Activated CD8-positive, alpha-beta memory T cell treated with anti-CD3 and anti-CD28 coated beads for 48 hours (primary cell): ENCODE data around the gene ZNF532.

Experiments used
- DNase-seq, 3 experiments: peaks; one replicate each; pipeline ENCODE4 v3.0.0-alpha.2; 2020; ENCODE audit warnings: low read depth in 2 of 3, low spot score in 2 of 3

ZNF532 gene

DNA sequence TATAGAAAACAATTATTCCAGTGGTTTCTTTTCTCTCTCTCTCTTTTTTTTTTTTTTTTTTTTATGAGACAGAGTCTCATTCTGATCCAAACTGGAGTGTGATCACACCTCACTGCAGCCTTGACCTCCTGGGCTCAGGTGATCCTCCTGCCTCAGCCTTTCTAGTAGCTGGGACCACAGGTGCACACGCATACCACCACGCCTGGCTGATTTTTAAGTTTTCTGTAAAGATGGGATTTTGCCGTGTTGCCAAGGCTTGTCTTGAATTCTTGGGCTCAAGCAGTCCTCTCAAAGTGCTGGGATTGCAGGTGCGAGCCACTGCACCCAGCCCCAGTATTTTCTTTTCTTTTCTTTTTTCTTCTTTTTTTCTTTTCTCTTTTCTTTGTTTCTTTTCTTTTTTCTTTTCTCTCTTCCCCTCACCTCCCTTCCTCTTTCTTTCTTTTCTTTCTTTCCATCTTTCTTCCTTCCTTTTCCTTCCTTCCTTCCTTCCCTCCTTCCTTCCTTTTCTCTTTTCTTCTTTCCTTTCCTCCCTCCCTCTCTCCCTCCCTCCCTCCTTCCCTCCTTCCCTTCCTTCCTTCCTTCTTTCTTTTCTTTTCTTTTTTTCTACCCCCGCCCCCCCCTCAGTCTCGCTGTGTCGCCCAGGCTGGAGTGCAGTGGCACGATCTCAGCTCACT lies 76.9 kb downstream of the ZNF532 start:
- DNase-seq: no peak

DNA sequence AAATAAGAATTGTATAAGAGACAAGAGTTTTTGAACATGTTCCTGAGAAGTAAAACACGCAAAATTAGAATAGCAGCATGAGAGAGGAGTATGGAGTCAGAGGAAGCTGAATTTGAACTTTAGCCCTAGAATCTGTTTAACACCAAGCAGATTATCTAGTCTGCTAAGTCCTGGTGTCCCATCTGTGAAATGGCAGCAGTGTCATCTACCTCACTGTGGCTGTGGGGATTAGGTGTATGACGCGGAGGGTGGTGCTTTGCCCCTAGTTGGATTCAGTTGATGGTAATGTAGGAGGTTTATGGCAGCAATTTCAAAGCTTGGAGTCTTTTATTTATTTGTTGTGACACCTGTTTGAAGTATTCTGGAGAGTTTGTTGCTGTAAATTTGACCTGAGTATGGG lies 79.2 kb downstream of the ZNF532 start:
- DNase-seq: no peak

DNA sequence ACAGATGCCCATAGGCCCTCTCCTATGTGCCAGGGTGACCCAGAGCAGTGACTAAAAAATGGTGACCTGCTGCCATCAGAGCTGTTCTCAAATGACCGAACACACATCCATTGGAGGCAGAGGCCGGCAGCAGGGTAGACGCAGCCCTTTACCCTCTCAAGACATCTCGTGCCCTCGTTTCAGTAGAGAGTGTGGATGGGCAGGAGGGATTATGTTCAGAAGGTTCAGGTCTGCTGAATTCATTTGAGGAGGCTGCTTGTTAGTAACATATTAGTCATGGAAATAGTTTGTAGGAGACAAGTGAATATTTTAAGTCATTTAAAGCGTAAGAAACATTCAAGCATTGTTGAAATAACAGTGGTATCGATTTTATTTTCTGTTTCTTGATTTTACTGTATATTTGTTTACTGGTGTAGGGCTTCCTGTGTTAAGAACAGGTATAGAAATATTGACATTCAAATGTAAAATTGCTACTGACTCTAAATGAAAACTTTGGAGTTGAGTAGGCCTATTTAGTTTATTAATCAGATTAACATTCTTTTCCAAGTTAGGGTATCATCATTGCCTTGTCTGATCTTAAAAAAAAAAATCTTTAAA lies 82.6 kb downstream of the ZNF532 start:
- no peak for DNase-seq

DNA sequence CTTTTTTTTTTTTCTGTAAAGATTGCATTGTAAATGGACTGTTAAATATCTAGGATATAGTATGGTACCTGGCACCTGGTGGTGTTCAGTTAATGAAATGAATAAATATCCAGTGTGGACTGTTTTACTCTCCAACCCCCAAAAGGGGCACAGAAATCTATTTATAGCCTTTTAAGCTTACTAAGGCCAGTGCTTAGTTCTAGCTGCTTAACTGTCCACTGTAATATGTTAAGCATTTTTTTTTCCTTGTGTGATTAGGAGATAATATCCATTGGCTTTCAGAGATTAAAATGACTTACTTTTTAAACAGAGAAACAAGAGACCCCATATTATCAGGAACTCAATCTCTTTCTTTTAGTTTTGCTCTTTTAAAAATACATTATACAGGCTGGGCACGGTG lies 84.4 kb downstream of the ZNF532 start:
- no peak for DNase-seq

DNA sequence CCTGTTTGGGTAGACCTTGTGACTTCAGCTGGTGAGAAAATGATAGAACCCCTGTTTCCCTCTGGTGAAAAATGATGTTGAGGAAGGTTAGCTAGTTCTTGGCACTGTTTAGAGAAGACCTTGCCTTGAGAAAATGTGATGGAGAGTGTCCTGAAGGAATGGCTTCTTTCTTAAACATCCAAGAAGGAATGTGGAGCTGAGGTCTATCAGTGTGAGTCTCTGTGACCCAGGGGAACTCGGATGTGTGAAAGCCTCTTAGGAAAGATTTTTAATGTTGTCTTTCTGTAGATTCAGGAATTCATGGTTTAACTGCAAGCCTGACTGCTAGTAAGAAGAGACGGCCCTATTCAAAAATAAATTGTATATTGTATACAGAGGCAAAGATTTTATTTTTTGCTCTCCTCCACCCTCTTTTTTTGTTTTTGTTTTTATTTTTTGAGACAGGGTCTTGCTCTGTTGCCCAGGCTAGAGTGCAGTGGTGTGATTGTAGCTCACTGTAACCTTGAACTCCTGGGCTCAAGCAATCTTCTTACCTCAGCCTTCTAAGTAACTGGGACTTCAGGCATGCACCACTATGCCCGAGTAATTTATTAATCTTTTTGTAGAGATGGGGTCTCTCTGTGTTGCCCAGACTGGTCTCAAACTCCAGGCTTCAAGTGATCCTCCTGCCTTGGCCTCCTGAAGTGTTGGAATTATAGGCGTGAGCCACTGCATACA lies 87.5 kb downstream of the ZNF532 start:
- no peak for DNase-seq

DNA sequence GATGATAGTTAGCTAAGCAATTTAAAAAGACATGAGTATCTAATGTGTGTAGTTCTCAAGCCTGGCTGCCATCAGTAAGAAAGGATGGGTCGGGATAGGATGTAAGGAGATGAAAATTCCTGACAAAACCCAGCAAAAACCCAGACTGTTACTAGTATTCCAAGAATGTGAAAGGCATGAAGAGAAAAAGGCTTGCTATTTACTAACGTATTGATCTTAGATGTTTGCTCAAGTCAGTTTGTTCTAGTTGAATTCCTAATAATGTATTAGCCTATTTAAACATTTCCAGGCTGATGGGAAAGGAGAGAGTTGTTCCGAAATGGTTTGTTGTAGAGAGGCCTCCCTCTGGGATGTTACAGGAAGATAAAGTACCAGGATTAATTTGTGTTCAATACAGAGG lies 88.2 kb downstream of the ZNF532 start:
- DNase-seq: no peak

DNA sequence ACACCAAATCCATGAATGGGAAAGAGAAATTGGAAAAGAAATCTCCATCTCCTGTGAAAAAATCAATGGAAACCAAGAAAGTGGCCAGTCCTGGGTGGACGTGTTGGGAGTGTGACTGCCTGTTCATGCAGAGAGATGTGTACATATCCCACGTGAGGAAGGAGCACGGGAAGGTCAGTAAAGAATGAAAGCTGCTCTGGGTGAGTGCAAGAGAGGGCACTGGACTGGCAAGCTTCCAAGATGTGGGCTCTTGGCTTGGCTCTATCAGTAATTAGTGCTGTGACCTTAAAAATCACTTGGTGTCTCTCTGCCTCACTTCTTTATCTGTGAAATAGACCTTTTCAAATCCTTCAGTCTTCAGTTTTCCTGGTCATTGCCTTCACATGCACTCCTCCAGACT lies 89.0 kb downstream of the ZNF532 start:
- no peak for DNase-seq

DNA sequence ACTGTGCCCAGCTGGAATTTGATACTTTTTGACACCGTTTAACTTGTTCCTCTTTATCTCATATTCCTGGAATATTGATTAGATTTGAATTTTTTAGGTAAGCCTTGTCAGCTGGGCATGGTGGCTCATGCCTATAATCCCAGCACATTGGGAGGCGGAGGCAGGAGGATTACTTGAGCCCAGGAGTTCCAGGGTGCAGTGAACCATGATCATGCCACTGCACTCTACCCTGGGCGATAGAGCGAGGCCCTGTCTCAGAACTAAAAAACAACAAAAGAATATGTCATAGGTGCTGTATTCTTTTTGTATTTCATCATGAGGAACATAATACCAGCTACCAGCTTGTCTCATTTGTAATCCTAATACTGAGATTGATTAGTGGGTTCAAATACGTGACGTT lies 90.3 kb downstream of the ZNF532 start:
- DNase-seq: no peak

DNA sequence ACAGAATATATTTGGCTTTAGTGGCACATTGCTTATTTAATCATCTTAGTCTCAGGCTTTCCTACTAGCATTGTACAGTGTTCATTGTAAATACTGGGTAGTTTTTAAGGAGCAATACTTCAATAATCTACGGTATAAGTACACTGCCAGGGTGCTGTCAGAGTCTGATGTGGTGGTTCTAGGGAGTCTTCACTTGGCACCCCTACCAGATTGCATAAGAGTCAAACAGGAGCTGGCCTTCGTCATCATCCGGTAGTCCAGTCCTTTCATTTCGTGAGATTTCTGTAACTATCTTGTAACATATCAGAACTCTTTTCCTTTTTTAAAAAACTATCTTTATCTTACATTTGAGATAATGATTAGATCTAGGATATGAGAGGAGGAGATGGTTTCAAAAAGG lies 91.1 kb downstream of the ZNF532 start:
- DNase-seq: no peak

DNA sequence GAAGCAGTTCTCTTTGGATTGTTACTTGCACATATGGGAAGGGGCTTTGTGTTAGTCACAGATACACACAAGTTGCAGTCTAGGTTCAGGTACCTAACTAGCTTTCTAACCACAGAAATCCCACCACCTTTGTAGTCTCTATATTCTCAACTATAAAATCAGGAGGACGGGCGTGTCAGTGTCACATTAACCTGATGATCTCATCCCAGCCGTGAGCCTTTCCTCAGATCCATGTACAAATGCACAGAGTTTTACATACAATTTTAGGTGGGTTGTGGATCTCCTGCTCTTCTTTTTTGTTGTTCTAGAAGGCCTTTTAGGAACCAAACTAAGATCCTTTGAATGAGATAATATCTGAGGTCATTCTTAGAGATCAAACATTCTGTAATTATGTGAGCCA lies 94.0 kb downstream of the ZNF532 start:
- no peak for DNase-seq

DNA sequence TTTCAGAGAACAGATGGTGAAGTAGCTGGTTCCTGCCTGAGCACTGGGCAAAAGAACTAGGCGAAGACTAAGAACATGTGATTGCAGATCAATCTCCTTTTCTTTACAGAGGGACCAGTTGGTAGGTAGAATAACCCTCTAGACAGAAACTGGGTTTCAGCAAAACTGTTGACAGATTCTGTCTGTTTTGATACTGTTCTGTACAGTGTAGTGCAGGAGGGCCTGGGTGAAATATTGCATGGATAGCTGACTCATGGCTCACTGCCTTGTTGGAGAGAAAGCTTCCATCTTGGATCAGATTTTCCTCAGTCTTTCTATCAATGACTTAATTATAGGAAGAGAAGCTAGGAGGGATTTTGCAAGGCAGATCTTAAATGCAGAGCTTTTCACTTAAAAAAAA lies 95.8 kb downstream of the ZNF532 start:
- DNase-seq: no peak

DNA sequence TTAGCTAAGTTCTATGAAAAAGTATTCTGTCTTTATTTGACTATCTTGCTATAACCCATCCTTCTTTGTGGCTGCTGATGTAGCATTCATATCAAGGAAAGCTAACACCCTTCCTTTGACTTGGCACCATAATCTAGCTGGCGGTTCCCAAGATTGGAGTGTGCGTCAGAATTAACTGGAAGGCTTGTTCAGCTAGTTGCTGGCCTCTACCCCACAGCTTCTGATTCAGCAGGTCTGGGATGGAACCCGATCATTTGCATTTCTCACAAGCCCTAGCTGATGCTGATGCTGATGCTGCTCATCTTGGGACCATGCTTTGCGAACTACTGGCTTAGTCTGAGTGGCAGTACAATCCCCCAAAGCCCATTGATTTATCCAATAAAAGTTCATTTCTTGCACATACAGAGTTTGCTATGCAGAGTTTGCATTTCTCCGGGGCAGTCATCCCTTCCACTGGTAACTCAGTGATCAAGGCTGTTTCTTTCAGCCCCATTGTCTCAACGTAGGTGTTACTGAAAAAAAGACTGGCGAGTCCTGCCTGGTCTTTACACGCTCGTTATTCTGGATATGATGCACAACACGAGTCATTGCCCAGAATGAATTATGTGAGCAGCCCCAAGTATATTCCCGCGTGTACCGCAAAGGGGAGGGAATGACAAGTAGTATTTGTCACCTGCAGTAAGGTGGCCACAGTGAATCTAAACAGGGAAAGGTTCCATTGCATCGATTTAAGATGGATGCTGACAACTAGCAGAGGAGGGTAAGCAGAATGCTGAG lies 96.5 kb downstream of the ZNF532 start:
- DNase-seq: no peak

DNA sequence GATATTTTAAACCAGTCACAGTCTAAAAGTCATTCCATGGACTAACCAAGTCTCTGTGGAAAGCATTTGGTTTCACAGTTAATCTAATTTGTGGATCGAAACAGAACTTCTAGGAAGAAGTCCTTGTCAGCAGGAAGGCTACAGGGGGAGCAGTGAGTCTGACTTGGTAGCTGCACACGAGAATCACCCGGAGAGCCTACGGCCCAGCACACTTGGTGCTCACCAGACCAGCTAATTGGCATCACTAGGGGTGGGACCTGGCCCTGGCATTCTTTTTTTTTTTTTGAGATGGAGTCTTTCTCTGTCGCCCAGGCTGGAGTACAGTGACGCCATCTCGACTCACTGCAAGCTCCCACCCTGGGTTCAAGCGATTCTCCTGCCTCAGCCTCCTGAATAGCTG lies 97.7 kb downstream of the ZNF532 start:
- no peak for DNase-seq

DNA sequence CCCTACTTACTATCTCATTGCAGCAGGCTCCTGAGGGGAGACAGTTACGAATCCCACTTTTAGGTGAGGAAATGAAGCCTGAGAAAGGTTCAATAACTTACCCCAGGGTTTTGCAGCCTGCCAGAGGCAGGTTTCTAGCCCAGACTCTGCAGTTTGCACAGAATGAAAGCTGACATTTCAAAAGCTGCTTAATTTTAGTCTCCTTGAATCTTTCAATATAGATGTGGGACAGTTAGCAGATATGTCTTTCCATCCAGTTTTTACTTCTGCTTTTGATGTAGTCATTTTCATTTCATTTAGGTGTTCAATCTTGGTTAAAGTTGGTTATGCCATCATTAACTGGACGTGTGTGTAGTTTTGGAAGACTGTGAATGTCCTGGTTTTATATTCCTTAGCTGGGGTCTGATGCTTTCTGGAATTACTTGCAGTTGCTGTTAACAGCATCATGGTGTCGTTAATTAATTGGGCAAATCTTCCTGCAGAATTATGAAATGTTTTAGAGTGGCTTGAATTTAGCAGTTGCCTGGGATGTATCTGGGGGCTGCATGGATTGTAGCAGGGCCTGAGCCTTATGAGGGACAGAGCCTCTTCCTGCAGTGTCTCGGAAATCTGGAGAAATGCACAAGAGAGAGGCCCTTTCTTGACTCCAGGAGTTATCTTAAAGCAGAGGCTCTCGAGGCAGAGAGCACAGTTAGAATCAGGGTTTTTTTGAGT lies 100.8 kb downstream of the ZNF532 start:
- no peak for DNase-seq

DNA sequence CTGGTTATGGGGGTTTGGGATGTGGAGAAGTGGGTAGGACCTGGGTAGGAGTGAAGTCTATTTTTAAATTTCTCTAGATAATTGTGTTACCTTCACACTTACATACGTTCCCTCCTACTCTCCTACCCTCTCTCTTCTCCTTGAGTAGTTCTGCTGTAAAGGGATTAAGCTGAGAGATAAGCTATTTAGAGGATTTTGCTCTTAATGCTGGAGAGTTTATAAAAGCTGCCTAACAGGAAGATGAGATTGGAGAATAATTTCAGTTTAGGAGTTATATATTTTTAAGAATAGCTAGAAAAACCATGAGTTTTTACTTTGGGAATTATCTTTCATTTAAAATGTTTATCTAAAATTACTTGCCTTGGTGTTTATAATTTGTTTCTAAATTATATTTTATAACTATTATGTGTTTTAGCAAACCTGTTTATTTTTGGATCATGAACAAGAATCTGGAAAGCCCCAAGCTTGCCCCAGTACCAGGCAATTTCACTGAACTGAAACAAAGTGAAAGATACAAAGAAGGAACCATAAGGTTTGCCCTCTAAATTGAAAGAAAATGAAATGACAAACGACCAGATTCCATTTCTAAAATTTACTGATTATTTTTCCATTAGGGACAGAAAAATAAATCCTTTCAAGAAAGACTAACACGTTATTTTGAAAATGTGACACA lies 101.5 kb downstream of the ZNF532 start:
- no peak for DNase-seq

DNA sequence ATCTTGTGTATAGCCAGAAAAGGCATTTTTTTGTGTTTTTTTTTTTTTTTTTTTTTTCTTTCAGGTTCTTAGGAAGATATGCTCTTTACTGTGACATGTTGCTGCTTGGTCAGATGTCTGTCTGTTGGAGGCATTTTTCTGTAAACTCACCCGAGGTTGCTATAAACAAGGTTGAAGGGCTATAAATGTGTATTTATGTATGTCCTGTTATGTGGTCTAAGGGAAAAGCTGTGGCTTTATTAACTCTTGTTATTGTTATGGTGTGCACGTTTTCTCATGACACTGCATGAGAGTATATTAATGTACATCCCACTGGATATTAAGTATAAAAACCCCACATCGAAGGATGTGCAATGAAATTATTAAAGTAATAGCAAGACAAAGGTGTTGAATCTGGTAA lies 102.0 kb downstream of the ZNF532 start:
- no peak for DNase-seq

DNA sequence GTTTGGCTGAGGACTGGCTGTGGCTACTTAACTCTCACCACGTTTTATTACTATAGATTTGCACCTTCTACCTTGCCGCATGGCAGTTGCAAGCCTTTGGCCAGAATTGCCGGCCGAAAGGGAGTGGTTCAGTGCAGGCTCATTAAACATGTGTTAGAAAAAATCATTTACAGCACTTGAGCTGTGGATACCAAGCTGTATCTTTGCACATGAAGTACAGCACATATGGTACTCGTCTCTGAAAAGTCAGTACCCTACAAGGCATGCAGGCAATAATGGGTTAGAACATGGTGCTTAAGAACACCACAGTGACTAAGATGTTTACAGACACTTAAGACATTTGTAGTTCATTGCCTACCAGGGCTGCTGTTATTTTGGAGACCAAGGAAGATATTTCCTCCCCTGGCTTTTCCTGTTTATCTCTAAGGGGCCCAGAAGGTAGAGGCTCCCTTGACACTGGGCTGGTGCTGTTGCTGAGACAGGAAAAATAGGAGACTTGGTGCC lies 103.1 kb downstream of the ZNF532 start:
- DNase-seq: no peak

DNA sequence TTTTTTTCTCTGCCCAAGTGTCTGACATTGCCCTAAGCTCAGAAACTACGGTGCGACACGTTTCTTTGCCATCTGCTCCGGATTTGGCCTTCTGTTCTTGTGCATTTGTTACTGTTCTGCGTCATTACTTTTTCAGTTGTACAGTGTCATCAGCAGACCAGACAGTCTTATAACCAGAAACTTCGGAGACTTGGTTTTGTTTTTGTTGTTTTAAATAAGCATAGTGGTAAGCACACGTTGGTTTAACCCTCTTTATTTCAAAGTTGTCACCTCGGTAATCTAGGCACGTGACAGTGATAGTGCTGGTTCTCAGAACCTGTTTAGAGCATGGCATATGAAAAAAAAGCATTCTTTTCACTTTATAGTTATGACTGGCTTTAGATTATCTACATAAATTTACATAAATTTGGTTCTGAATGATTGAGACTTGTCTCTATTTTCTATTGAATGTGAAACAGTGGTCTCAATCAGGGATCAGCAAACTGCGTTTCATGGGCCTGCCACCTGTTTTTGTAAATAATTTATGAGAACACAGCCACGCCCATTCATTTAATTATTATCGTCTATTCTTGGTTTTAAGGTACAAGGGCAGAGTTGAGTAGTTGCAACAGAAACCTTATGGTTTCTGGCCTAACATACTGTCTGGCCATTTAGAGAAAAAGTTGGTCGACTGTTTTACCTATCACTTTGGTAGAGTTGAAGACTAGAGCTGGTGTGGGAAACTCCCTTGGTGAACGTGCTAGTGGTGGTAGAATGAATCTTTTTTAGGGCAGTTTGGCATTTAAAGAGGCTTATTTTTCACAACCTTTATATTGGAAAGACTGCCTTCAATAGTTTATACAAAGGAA lies 106.5 kb downstream of the ZNF532 start:
- no peak for DNase-seq

DNA sequence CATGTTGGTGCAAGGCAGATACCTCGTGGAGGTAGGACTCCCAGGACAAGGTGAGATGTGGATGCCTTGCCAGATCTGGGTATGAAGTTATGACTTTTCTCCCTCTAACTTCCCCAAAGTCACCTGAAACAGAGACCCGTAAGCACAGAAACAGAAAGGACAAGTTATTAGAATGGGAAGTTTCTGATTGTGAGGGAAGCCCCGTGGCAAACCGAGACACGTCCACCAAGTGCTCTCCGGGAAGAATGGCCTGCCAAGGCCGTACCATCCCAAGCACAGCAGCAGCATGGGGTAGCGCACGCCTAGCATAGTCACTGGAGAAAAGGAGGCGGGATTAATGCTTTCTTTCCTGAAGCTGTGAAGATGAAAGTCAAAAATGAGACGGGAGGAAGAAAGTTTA lies 110.6 kb downstream of the ZNF532 start:
- no peak for DNase-seq

DNA sequence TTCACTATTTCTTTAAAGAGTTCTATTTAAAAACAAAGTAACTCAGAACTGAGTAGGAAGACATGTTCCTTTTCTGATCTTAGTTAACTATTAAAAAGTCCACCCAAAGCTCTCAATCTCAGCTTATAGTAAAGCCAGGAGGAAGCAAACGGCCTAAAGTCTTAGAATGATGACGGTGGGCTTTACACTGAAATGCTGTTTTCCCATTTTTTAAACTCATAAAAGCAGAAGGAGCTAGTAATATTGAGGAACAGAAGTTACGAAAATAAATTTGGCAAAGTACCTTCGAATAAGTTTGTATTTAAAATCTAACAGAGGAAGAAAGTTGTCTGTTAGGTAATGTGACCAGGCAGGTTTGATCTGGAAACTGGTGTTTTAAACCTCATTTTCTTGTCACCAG lies 111.1 kb downstream of the ZNF532 start:
- no peak for DNase-seq
